HEK293 (cell line): Measurements from ENCODE around the gene RNF41.
A peak's percentile ranks its signal among the peaks of the same experiment; 100 is the strongest.

Experiments
- CTCF ChIA-PET: fragments of 350-600 bp; formaldehyde crosslinking; extraction: SDS; loops from one replicate; lab custom pipeline; 2021; ENCODE audit warnings: antibody characterized with exemption; lab: Yijun Ruan, JAX
- POLR2A ChIA-PET: fragments of 300-600 bp; formaldehyde crosslinking; extraction: SDS; loops from one replicate; lab custom pipeline; 2020; ENCODE audit warnings: antibody characterized with exemption, inconsistent platforms; lab: Yijun Ruan, JAX
- H3K27ac ChIP-seq: fragments of 200-500 bp; sonication (Bioruptor generic); 2 replicates; pipeline ENCODE4 v1.5.1; 2014; ENCODE audit warnings: low read depth, low read length, control low read depth, inconsistent platforms; ENCODE audit errors: extremely low read depth
- H3K36me3 ChIP-seq, 2 experiments: fragments of 200-500 bp in 1 of 2; sonication (Bioruptor generic) in 1 of 2; 1 replicate in 1 of 2; 2 replicates in 1 of 2; pipeline ENCODE4 v1.5.1; 2014 to 2017; ENCODE audit warnings: inconsistent platforms in 2 of 2, low read length in 2 of 2; ENCODE audit not compliant: control insufficient read depth in 2 of 2, insufficient read depth in 1 of 2
- H3K4me1 ChIP-seq: fragments of 200-500 bp; sonication (Bioruptor generic); 2 replicates; pipeline ENCODE4 v1.5.1; 2014; ENCODE audit warnings: mild to moderate bottlenecking, low read length, inconsistent platforms; ENCODE audit not compliant: control insufficient read depth, insufficient read depth
- H3K4me3 ChIP-seq: 2 replicates; pipeline ENCODE4 v1.5.1; 2011; ENCODE audit warnings: low read depth, mild to moderate bottlenecking, control low read depth, low read length, moderate library complexity
- H3K9me3 ChIP-seq: fragments of 200-500 bp; sonication (Bioruptor generic); 2 replicates; pipeline ENCODE4 v1.5.1; 2014; ENCODE audit warnings: low read depth, low read length, inconsistent platforms; ENCODE audit not compliant: control insufficient read depth, insufficient read depth
- HIC1 ChIP-seq: fragments of 450-650 bp; formaldehyde crosslinking; IDR thresholded peaks from 2 replicates; pipeline ENCODE4 v1.5.1; 2016; ENCODE audit warnings: missing biosample characterization, missing genetic modification characterization
- PRDM10 ChIP-seq: fragments of 450-650 bp; formaldehyde crosslinking; IDR thresholded peaks from 2 replicates; pipeline ENCODE4 v1.5.1; 2016; ENCODE audit warnings: missing biosample characterization, missing genetic modification characterization
- ZBTB26 ChIP-seq: fragments of 450-650 bp; formaldehyde crosslinking; optimal IDR thresholded peaks from 2 replicates; pipeline ENCODE3; 2016; ENCODE audit warnings: missing biosample characterization, mild to moderate bottlenecking, missing genetic modification characterization
- ZIC2 ChIP-seq: fragments of 450-650 bp; formaldehyde crosslinking; IDR thresholded peaks from 2 replicates; pipeline ENCODE4 v1.5.1; 2016; ENCODE audit warnings: missing biosample characterization, missing genetic modification characterization
- ZNF341 ChIP-seq: fragments of 450-650 bp; formaldehyde crosslinking; IDR thresholded peaks from 2 replicates; pipeline ENCODE4; 2016; ENCODE audit warnings: low read depth, missing biosample characterization, missing genetic modification characterization
- ZNF394 ChIP-seq: fragments of 450-650 bp; formaldehyde crosslinking; IDR thresholded peaks from 2 replicates; pipeline ENCODE4 v1.5.1; 2016; ENCODE audit warnings: missing biosample characterization, missing genetic modification characterization, mild to moderate bottlenecking, moderate library complexity, borderline replicate concordance
- ZNF544 ChIP-seq: fragments of 450-650 bp; formaldehyde crosslinking; IDR thresholded peaks from 2 replicates; pipeline ENCODE4 v1.5.0; 2017; ENCODE audit warnings: missing biosample characterization, missing genetic modification characterization
- TF ChIP-seq, protein P1 (sequence below): fragments of 450-650 bp; formaldehyde crosslinking; IDR thresholded peaks from 2 replicates; pipeline ENCODE4 v1.5.1; 2016; ENCODE audit warnings: missing biosample characterization, missing genetic modification characterization, low read depth

The RNF41 gene

DNA sequence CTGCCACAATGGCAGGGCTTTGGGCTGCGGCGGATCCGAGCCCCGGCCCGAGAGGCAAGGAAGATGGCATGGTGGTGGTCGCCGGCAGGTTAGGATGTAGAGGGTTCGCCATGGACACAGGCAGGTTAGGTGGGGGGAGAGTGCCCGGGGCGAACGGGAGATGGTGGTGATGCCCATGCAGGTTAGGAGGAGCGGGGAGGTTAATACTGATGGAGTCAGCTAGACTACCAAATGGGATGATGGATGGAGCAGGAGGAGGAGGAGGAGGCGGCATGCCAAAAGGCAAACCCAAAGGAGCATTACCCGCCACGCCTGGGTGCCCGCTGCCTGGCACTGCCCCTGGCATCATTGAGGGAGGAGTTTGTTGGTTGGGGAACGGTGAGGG, 57.4 kb downstream of the RNF41 start (continued):
- TF ChIP-seq, protein P1, sequence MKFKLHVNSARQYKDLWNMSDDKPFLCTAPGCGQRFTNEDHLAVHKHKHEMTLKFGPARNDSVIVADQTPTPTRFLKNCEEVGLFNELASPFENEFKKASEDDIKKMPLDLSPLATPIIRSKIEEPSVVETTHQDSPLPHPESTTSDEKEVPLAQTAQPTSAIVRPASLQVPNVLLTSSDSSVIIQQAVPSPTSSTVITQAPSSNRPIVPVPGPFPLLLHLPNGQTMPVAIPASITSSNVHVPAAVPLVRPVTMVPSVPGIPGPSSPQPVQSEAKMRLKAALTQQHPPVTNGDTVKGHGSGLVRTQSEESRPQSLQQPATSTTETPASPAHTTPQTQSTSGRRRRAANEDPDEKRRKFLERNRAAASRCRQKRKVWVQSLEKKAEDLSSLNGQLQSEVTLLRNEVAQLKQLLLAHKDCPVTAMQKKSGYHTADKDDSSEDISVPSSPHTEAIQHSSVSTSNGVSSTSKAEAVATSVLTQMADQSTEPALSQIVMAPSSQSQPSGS (tag by site-specific recombination): no peak
- peak; percentile 95 for TF ChIP-seq HIC1 (tag by site-specific recombination)

DNA sequence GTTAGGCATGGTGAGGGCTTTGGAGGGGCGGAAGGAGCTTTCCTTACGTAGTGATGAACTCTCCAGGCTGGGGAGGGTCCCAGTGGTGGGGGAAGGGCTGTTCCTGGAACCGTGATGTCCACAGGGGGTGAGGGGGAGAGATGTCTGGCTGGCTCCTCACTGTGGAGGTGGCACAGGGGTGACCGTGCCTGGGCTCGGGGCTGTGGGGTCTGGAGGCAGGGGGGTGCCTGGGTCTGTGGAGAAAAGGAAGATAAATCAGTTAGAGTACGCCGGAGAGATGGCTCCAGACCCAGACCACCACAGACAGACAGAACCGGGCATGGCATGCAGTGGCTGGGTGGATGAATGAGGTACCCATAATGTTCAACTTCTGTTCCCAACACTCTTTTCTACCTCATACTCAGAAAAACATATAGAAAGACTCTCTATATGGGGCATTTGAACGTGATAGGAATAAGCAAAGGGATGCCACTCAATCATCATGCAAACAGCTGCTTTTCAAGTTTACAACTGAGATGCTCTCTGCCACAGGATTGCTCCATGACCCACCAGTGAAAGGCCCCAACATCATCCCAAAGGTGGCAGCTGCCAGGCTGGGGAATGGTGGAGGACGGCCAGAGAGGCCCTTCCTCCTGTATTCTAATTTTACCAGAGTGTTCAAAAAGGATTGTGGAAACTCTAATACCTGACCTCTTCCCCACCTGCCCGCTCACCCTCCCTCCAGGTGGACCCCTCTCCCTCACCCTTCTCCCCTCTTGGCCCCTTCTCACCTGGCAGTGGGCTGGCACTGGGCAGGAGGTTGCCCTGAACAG, 58.0 kb downstream of the RNF41 start:
- no peak overlapping the region; the same call in 1 of the 2 replicates for H3K27ac ChIP-seq
- peaks cover 3% of the 10 kb centered on the region; the same call in 1 of the 2 replicates for H3K4me1 ChIP-seq

DNA sequence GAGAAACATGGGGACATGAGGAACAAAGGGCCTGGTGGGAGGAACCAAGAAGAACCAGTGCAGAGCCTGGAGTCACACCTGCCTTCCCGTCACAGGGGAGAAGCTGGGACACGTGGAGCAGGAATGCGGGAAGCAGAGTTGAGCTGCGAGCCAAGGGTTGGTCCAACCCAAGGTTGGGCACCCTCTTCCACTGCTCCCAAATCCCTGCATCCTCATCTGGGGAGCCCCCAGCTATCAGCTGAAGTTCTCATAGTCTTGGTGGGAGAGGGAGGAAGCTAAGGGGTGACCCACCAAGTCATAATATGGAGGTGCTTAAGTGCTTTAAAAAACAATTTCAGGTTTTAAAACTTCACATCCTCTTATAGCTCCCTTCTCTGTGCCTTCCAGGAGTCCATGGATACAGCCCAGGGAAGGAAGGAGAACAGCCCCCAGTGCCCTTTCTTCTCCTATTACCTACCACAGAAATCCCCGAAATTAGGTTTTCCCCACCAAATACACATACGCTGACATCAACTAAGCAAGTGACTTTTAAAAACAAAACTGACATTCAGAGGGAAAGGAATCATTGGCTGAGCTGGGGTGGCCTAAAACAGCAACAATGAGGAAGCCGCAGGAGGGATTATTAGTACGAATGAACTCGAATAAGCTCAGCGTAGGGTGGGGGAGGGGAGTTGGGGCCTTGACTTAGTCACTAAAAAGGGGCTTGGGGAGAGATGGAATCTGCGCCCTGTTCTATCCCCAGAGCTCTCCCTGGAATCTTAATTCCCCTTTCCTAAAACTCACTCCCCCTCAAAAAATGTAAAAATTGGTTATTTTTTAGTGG, 59.0 kb downstream of the RNF41 start:
- TF ChIP-seq PRDM10 (tag by site-specific recombination) (0 out of 2 replicates have a peak, but pooled peaks have one; percentile 33), ZBTB26 (no peak), ZNF394 (tag by site-specific recombination) (peak; percentile 62; the same call in 1 of the 2 replicates)
- no peaks in the 10 kb centered on the region for H3K9me3 ChIP-seq
- H3K27ac ChIP-seq: no peak overlapping the region; the same call in 1 of the 2 replicates
- ChIA-PET CTCF (interaction anchor here (0.7 to 2.9 kb wide), 4 partner anchors 11 to 43 kb away, joined by 3 to 16 read pairs (median 8); partner anchors contain the start of genes MYL6B and SMARCC2), POLR2A (interaction anchor here (0.6 to 3.7 kb wide), 9 partner anchors 8 to 1882 kb away, joined by 3 to 29 read pairs (median 4); partner anchors contain the start of genes ESYT1, HNRNPA1, SMARCC2 and ZC3H10)
- H3K4me1 ChIP-seq: peaks cover 3% of the 10 kb centered on the region; the same call in 1 of the 2 replicates
- peaks cover 34 to 83% of the 10 kb centered on the region in 2 experiments for H3K36me3 ChIP-seq
- H3K4me3 ChIP-seq: no peak overlapping the region

More for the DNA sequence above, 58.0 kb downstream of the RNF41 start:
- Histone ChIP-seq H3K9me3 (no peaks in the 10 kb centered on the region), H3K36me3 (peaks cover 44 to 91% of the 10 kb centered on the region in 2 experiments), H3K4me3 (no peak overlapping the region)
- CTCF ChIA-PET: interaction anchor here (0.7 to 2.9 kb wide), 5 partner anchors 11 to 44 kb away, joined by 3 to 16 read pairs (median 3); partner anchors contain the start of genes MYL6B and SMARCC2
- POLR2A ChIA-PET: interaction anchor here (0.6 to 3.7 kb wide), 6 partner anchors 9 to 1883 kb away, joined by 3 to 29 read pairs (median 14); partner anchors contain the start of genes ESYT1, HNRNPA1, SMARCC2 and ZC3H10
- TF ChIP-seq ZNF341 (tag by site-specific recombination) (0 out of 2 replicates have a peak, but pooled peaks have one; percentile 2), ZNF544 (no peak), ZIC2 (tag by site-specific recombination) (peak; percentile 22; the same call in 1 of the 2 replicates)
- TF ChIP-seq, all 188 proteins: peak for 2
